OCI-LY3 (cell line): ENCODE results near the gene ODF2L.

Experiments
- EZH2phosphoT487 ChIP-seq: fragments of 200-600 bp; shearing (Covaris generic); IDR thresholded peaks from 2 replicates; pipeline ENCODE4 v1.6.1; 2018; ENCODE audit warnings: antibody characterized with exemption, mixed run types, low read depth
- TF ChIP-seq, protein P1 (sequence below): fragments of 200-600, 300-600 bp; sonication (generic); IDR thresholded peaks from 2 replicates; pipeline ENCODE4 v1.5.1; 2014; ENCODE audit warnings: antibody characterized with exemption, low read length, low read depth

DNA sequence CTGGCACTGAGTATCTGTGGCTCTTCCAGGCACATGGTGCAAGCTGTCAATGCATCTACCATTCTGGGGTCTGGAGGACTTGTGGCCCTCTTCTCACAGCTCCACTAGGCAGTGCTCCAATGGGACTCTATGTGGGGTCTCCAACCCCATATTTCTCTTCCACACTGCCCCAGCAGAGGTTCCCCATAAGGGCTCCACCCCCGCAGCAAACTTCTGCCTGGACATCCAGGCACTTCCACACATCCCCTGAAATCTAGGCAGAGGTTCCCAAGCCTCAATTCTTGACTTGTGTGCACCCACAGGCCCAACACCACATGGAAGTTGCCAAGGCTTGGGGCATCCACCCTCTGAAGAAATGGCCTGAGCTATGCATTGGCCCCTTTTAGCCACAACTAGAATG is 18.8 kb downstream of the ODF2L start:
- TF ChIP-seq, protein P1, sequence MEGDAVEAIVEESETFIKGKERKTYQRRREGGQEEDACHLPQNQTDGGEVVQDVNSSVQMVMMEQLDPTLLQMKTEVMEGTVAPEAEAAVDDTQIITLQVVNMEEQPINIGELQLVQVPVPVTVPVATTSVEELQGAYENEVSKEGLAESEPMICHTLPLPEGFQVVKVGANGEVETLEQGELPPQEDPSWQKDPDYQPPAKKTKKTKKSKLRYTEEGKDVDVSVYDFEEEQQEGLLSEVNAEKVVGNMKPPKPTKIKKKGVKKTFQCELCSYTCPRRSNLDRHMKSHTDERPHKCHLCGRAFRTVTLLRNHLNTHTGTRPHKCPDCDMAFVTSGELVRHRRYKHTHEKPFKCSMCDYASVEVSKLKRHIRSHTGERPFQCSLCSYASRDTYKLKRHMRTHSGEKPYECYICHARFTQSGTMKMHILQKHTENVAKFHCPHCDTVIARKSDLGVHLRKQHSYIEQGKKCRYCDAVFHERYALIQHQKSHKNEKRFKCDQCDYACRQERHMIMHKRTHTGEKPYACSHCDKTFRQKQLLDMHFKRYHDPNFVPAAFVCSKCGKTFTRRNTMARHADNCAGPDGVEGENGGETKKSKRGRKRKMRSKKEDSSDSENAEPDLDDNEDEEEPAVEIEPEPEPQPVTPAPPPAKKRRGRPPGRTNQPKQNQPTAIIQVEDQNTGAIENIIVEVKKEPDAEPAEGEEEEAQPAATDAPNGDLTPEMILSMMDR = no peak
- TF ChIP-seq EZH2phosphoT487 = no peak
